SJCRH30 (cell line): ENCODE data around the gene MMRN1. TPM values are rescaled to one million over a fixed set of nuclear protein-coding genes. Genes with fewer than 3 reads are reported as not detected.
A peak's percentile ranks its signal among the peaks of the same experiment; 100 is the strongest.
"Not testable (repeated sequence)": the region's sequence is repeated elsewhere in the genome, so short reads cannot be mapped to it uniquely, and the experiment has no call there.

Experiments used
- DNase-seq, 2 experiments: peaks; one replicate each; pipeline ENCODE4 v3.0.0-alpha.2; 2015 to 2020
- H3K27ac ChIP-seq: fragments of 250-450 bp; sonication (Bioruptor Pico); 2 replicates; pipeline ENCODE4 v1.5.1; 2020; ENCODE audit warnings: mild to moderate bottlenecking, moderate library complexity
- H3K27me3 ChIP-seq: fragments of 250-450 bp; sonication (Bioruptor Pico); 2 replicates; pipeline ENCODE4 v1.5.1; 2020; ENCODE audit warnings: mild to moderate bottlenecking, moderate library complexity
- H3K36me3 ChIP-seq: fragments of 250-450 bp; sonication (Bioruptor Pico); 2 replicates; pipeline ENCODE4 v1.5.1; 2020; ENCODE audit warnings: mild to moderate bottlenecking, moderate library complexity
- H3K4me1 ChIP-seq: fragments of 250-450 bp; sonication (Bioruptor Pico); 2 replicates; pipeline ENCODE4 v1.5.1; 2020; ENCODE audit warnings: mild to moderate bottlenecking, moderate library complexity
- H3K4me3 ChIP-seq: fragments of 250-450 bp; sonication (Bioruptor Pico); 2 replicates; pipeline ENCODE4 v1.5.1; 2020; ENCODE audit warnings: mild to moderate bottlenecking, moderate library complexity
- H3K9me3 ChIP-seq: fragments of 250-450 bp; sonication (Bioruptor Pico); replicated peaks from 2 replicates; pipeline ENCODE4 v1.5.1; 2020; ENCODE audit warnings: mild to moderate bottlenecking, moderate library complexity
- total RNA-seq: library from RNA; depleted of rRNA; stranded (reverse); fragments of >200 nt; shearing (Covaris generic); gene quantifications from 2 replicates; pipeline ENCODE4 v1.2.3, GENCODE V29; 2014

The MMRN1 gene
- total RNA-seq, 1 experiment from 2014 or later = not detected

GRCh38 chr4:89898304-89898716 is 3.7 kb downstream of the MMRN1 start:
- no peak overlapping the region for H3K4me3 ChIP-seq
- H3K9me3 ChIP-seq = no peaks in the 10 kb centered on the region
- DNase-seq = peak in 1 of 2 experiments; percentile 12
- H3K27me3 ChIP-seq = no peaks in the 10 kb centered on the region
- H3K27ac ChIP-seq = no peak overlapping the region
- H3K4me1 ChIP-seq = no peaks in the 10 kb centered on the region
- no peaks in the 10 kb centered on the region for H3K36me3 ChIP-seq

GRCh38 chr4:89899152-89899551 is 4.5 kb downstream of the MMRN1 start:
- DNase-seq = no peak
- Histone ChIP-seq H3K27me3 (no peaks in the 10 kb centered on the region), H3K27ac (no peak overlapping the region), H3K4me1 (no peaks in the 10 kb centered on the region), H3K4me3 (no peak overlapping the region), H3K9me3 (no peaks in the 10 kb centered on the region), H3K36me3 (no peaks in the 10 kb centered on the region)

- H3K9me3 ChIP-seq = no peaks in the 10 kb centered on the region
- H3K27ac ChIP-seq = no peak overlapping the region
- H3K4me3 ChIP-seq = no peak overlapping the region
- no peaks in the 10 kb centered on the region for H3K4me1 ChIP-seq
- no peaks in the 10 kb centered on the region for H3K27me3 ChIP-seq
- H3K36me3 ChIP-seq = no peaks in the 10 kb centered on the region
- DNase-seq = no peak
Observed at GRCh38 chr4:89899854-89900253, 5.2 kb downstream of the MMRN1 start.

- not testable (repeated sequence) for H3K4me3 ChIP-seq, H3K27ac ChIP-seq, H3K36me3 ChIP-seq, H3K9me3 ChIP-seq, H3K27me3 ChIP-seq, H3K4me1 ChIP-seq
- DNase-seq = peak; percentile 55 to 83
Observed at GRCh38 chr4:89901808-89902431, 7.3 kb downstream of the MMRN1 start.

GRCh38 chr4:89904524-89904923 is 9.9 kb downstream of the MMRN1 start:
- no peak overlapping the region for H3K4me3 ChIP-seq
- H3K27ac ChIP-seq = no peak overlapping the region
- H3K27me3 ChIP-seq = no peaks in the 10 kb centered on the region
- H3K36me3 ChIP-seq = no peaks in the 10 kb centered on the region
- no peaks in the 10 kb centered on the region for H3K9me3 ChIP-seq
- no peak for DNase-seq
- no peaks in the 10 kb centered on the region for H3K4me1 ChIP-seq

- H3K36me3 ChIP-seq = no peaks in the 10 kb centered on the region
- DNase-seq = no peak
- H3K9me3 ChIP-seq = no peaks in the 10 kb centered on the region
- H3K4me1 ChIP-seq = no peaks in the 10 kb centered on the region
- no peaks in the 10 kb centered on the region for H3K27me3 ChIP-seq
- H3K27ac ChIP-seq = no peak overlapping the region
- no peak overlapping the region for H3K4me3 ChIP-seq
Observed at GRCh38 chr4:89906316-89906715, 11.7 kb downstream of the MMRN1 start.

- H3K4me1 ChIP-seq = no peaks in the 10 kb centered on the region
- H3K4me3 ChIP-seq = no peak overlapping the region
- no peaks in the 10 kb centered on the region for H3K36me3 ChIP-seq
- H3K9me3 ChIP-seq = no peaks in the 10 kb centered on the region
- H3K27ac ChIP-seq = no peak overlapping the region
- no peaks in the 10 kb centered on the region for H3K27me3 ChIP-seq
- no peak for DNase-seq
Observed at GRCh38 chr4:89906777-89907521, 12.3 kb downstream of the MMRN1 start.

GRCh38 chr4:89909889-89910288 is 15.2 kb downstream of the MMRN1 start:
- no peaks in the 10 kb centered on the region for H3K36me3 ChIP-seq
- no peak for DNase-seq
- H3K4me3 ChIP-seq = no peak overlapping the region
- no peak overlapping the region for H3K27ac ChIP-seq
- no peaks in the 10 kb centered on the region for H3K27me3 ChIP-seq
- no peaks in the 10 kb centered on the region for H3K4me1 ChIP-seq
- no peaks in the 10 kb centered on the region for H3K9me3 ChIP-seq

GRCh38 chr4:89913623-89914022 is 19.0 kb downstream of the MMRN1 start:
- Histone ChIP-seq H3K4me3 (no peak overlapping the region), H3K27ac (no peak overlapping the region), H3K36me3 (no peaks in the 10 kb centered on the region), H3K4me1 (no peaks in the 10 kb centered on the region), H3K27me3 (no peaks in the 10 kb centered on the region), H3K9me3 (no peaks in the 10 kb centered on the region)
- no peak for DNase-seq

- no peak for DNase-seq
- Histone ChIP-seq H3K4me1 (no peaks in the 10 kb centered on the region), H3K36me3 (no peaks in the 10 kb centered on the region), H3K9me3 (no peaks in the 10 kb centered on the region), H3K27me3 (no peaks in the 10 kb centered on the region), H3K27ac (no peak overlapping the region), H3K4me3 (no peak overlapping the region)
Observed at GRCh38 chr4:89914609-89915550, 20.2 kb downstream of the MMRN1 start.

- Histone ChIP-seq H3K9me3 (no peaks in the 10 kb centered on the region), H3K36me3 (no peaks in the 10 kb centered on the region), H3K4me1 (no peaks in the 10 kb centered on the region), H3K27me3 (no peaks in the 10 kb centered on the region), H3K27ac (no peak overlapping the region), H3K4me3 (no peak overlapping the region)
- no peak for DNase-seq
Observed at GRCh38 chr4:89915937-89916336, 21.3 kb downstream of the MMRN1 start.

- no peaks in the 10 kb centered on the region for H3K36me3 ChIP-seq
- DNase-seq = no peak
- H3K4me3 ChIP-seq = no peak overlapping the region
- H3K27me3 ChIP-seq = no peaks in the 10 kb centered on the region
- H3K4me1 ChIP-seq = no peaks in the 10 kb centered on the region
- no peaks in the 10 kb centered on the region for H3K9me3 ChIP-seq
- no peak overlapping the region for H3K27ac ChIP-seq
Observed at GRCh38 chr4:89922848-89923416, 28.3 kb downstream of the MMRN1 start.

GRCh38 chr4:89928838-89929237 is 34.2 kb downstream of the MMRN1 start:
- Histone ChIP-seq H3K9me3 (no peaks in the 10 kb centered on the region), H3K27me3 (no peaks in the 10 kb centered on the region), H3K4me3 (no peak overlapping the region), H3K36me3 (no peaks in the 10 kb centered on the region), H3K4me1 (no peaks in the 10 kb centered on the region), H3K27ac (no peak overlapping the region)
- DNase-seq = no peak

GRCh38 chr4:89929425-89930159 is 34.9 kb downstream of the MMRN1 start:
- no peaks in the 10 kb centered on the region for H3K9me3 ChIP-seq
- no peaks in the 10 kb centered on the region for H3K4me1 ChIP-seq
- H3K27me3 ChIP-seq = no peaks in the 10 kb centered on the region
- H3K36me3 ChIP-seq = no peaks in the 10 kb centered on the region
- H3K4me3 ChIP-seq = no peak overlapping the region
- no peak overlapping the region for H3K27ac ChIP-seq
- DNase-seq = no peak
